IMR-90 (cell line): Measurements from ENCODE around the gene CYP27C1. TPM values are rescaled to one million over a fixed set of nuclear protein-coding genes. Genes with fewer than 3 reads are reported as not detected.

Experiments
- ATAC-seq: fragments of 200-7000 bp; cut with Tn5 transposase; 2 replicates; pipeline ENCODE4 v1.9.1; 2020; ENCODE audit warnings: low read depth, mild to moderate bottlenecking, moderate library complexity
- BruUV-seq: library from RNA; stranded (reverse); fragments of 400-500 nt; replicated peaks from 2 replicates; lab custom pipeline; 2021; lab: Mats Ljungman, UMichigan
- CTCF ChIA-PET: fragments of 300-600 bp; formaldehyde crosslinking; extraction: SDS; loops from one replicate; lab custom pipeline; 2021; ENCODE audit warnings: antibody characterized with exemption; lab: Yijun Ruan, JAX
- POLR2A ChIA-PET: fragments of 300-600 bp; sonication (Branson Sonifier 250); formaldehyde crosslinking; loops from one replicate; lab custom pipeline; 2022; ENCODE audit warnings: antibody characterized with exemption; ENCODE audit not compliant: unreplicated experiment; lab: Charles Lee
- DNase-seq: peaks from one replicate; pipeline ENCODE4 v3.0.0; 2013
- H2AFZ ChIP-seq: replicated peaks from 2 replicates; pipeline ENCODE3; 2013; ENCODE audit warnings: low read length, mild to moderate bottlenecking; ENCODE audit not compliant: poor library complexity
- H2AK5ac ChIP-seq: 2 replicates; pipeline ENCODE4 v1.6.1; 2013; ENCODE audit warnings: low read depth, low read length, inconsistent platforms
- H2AK9ac ChIP-seq: replicated peaks from 2 replicates; pipeline ENCODE3; 2013; ENCODE audit warnings: mild to moderate bottlenecking, low read depth, low read length, moderate library complexity; ENCODE audit not compliant: poor library complexity
- H2BK120ac ChIP-seq: 2 replicates; pipeline ENCODE4 v1.6.1; 2013; ENCODE audit warnings: low read depth, low read length, inconsistent platforms
- H2BK15ac ChIP-seq: 3 replicates; pipeline ENCODE4 v1.6.1; 2013; ENCODE audit warnings: low read depth, low read length, inconsistent platforms
- H2BK20ac ChIP-seq: 2 replicates; pipeline ENCODE4 v1.6.1; 2013; ENCODE audit warnings: low read depth, mild to moderate bottlenecking, inconsistent platforms, low read length, moderate library complexity
- H2BK5ac ChIP-seq: 2 replicates; pipeline ENCODE4 v1.6.1; 2013; ENCODE audit warnings: mild to moderate bottlenecking, low read depth, low read length, inconsistent platforms; ENCODE audit not compliant: poor library complexity, severe bottlenecking
- H3K14ac ChIP-seq: replicated peaks from 2 replicates; pipeline ENCODE4 v1.6.1; 2013; ENCODE audit warnings: low read depth, low read length, inconsistent platforms
- H3K18ac ChIP-seq: 2 replicates; pipeline ENCODE4 v1.6.1; 2013; ENCODE audit warnings: low read depth, low read length, control low read depth
- H3K23ac ChIP-seq: 2 replicates; pipeline ENCODE4 v1.6.1; 2013; ENCODE audit warnings: low read depth, low read length, inconsistent platforms
- H3K27ac ChIP-seq: 2 replicates; pipeline ENCODE4 v1.5.1; 2013; ENCODE audit warnings: mild to moderate bottlenecking, control low read depth, low read length; ENCODE audit not compliant: insufficient read depth
- H3K27me3 ChIP-seq: 2 replicates; pipeline ENCODE4 v1.6.1; 2013; ENCODE audit warnings: low read length; ENCODE audit not compliant: control insufficient read depth, insufficient read depth
- H3K36me3 ChIP-seq: 2 replicates; pipeline ENCODE4 v1.6.1; 2013; ENCODE audit warnings: low read length, mixed read lengths; ENCODE audit not compliant: control insufficient read depth, insufficient read depth
- H3K4ac ChIP-seq: 2 replicates; pipeline ENCODE4 v1.6.1; 2013; ENCODE audit warnings: low read depth, low read length, inconsistent platforms
- H3K4me1 ChIP-seq: 2 replicates; pipeline ENCODE4 v1.6.1; 2013; ENCODE audit warnings: low read length, mixed read lengths; ENCODE audit not compliant: control insufficient read depth, insufficient read depth
- H3K4me2 ChIP-seq: 2 replicates; pipeline ENCODE4 v1.6.1; 2013; ENCODE audit warnings: low read depth, mild to moderate bottlenecking, control low read depth, low read length, moderate library complexity
- H3K4me3 ChIP-seq: 2 replicates; pipeline ENCODE4 v1.5.1; 2013; ENCODE audit warnings: low read depth, mild to moderate bottlenecking, control low read depth, low read length, moderate library complexity; ENCODE audit not compliant: insufficient read depth
- H3K56ac ChIP-seq: 2 replicates; pipeline ENCODE4 v1.6.1; 2013; ENCODE audit warnings: low read length, inconsistent platforms; ENCODE audit not compliant: insufficient read depth; ENCODE audit errors: extremely low read depth
- H3K79me1 ChIP-seq, 2 experiments: 2 replicates each; pipeline ENCODE4 v1.6.1; 2013; ENCODE audit warnings: low read length in 2 of 2, inconsistent platforms in 1 of 2, low read depth in 1 of 2
- H3K9ac ChIP-seq: 2 replicates; pipeline ENCODE4 v1.6.1; 2013; ENCODE audit warnings: low read depth, low read length, control low read depth
- H3K9me1 ChIP-seq: 2 replicates; pipeline ENCODE4 v1.6.1; 2013; ENCODE audit warnings: low read length, inconsistent platforms; ENCODE audit not compliant: insufficient read depth
- H3K9me3 ChIP-seq: 2 replicates; pipeline ENCODE4 v1.6.1; 2013; ENCODE audit warnings: low read length; ENCODE audit not compliant: control insufficient read depth, insufficient read depth
- H4K20me1 ChIP-seq: 2 replicates; pipeline ENCODE4 v1.6.1; 2013; ENCODE audit warnings: low read length, inconsistent platforms; ENCODE audit not compliant: insufficient read depth
- H4K5ac ChIP-seq: 2 replicates; pipeline ENCODE4 v1.6.1; 2013; ENCODE audit warnings: mild to moderate bottlenecking, low read depth, low read length, control low read depth
- H4K8ac ChIP-seq, 2 experiments: 2 replicates each; pipeline ENCODE4 v1.6.1; 2013; ENCODE audit warnings: low read depth in 2 of 2, low read length in 2 of 2, control low read depth in 1 of 2, inconsistent platforms in 1 of 2
- H4K91ac ChIP-seq: 2 replicates; pipeline ENCODE4 v1.6.1; 2013; ENCODE audit warnings: low read depth, low read length, inconsistent platforms; ENCODE audit not compliant: insufficient read depth
- BHLHE40 ChIP-seq: fragments of 150-350 bp; IDR thresholded peaks from 2 replicates; pipeline ENCODE4 v1.6.1; 2016; ENCODE audit warnings: mild to moderate bottlenecking, low read depth, low read length
- CHD1 ChIP-seq: IDR thresholded peaks from 2 replicates; pipeline ENCODE4 v1.6.1; 2012; ENCODE audit warnings: low read depth, low read length, improper control_type of control experiment
- FOS ChIP-seq: fragments of 150-350 bp; IDR thresholded peaks from 2 replicates; pipeline ENCODE4 v1.6.1; 2016; ENCODE audit warnings: low read depth, low read length
- MAZ ChIP-seq: IDR thresholded peaks from 2 replicates; pipeline ENCODE4 v1.6.1; 2012; ENCODE audit warnings: low read depth, mild to moderate bottlenecking, low read length, improper control_type of control experiment, moderate library complexity, borderline replicate concordance
- NFE2L2 ChIP-seq: fragments of 150-350 bp; IDR thresholded peaks from 2 replicates; pipeline ENCODE4 v1.6.1; 2016; ENCODE audit warnings: low read depth, mild to moderate bottlenecking, low read length
- POLR2A ChIP-seq: IDR thresholded peaks from 2 replicates; pipeline ENCODE4 v1.6.1; 2012; ENCODE audit warnings: mild to moderate bottlenecking, low read depth, low read length
- RAD21 ChIP-seq: IDR thresholded peaks from 2 replicates; pipeline ENCODE4 v1.6.1; 2012; ENCODE audit warnings: low read length, improper control_type of control experiment
- RFX5 ChIP-seq: IDR thresholded peaks from 2 replicates; pipeline ENCODE4 v1.8.0; 2012; ENCODE audit warnings: low read depth, mild to moderate bottlenecking, low read length, moderate library complexity
- SMC3 ChIP-seq: fragments of 150-350 bp; IDR thresholded peaks from 2 replicates; pipeline ENCODE4 v1.6.1; 2016; ENCODE audit warnings: low read depth, mild to moderate bottlenecking, antibody characterized with exemption, low read length, moderate library complexity
- WGBS, 2 experiments: methylation state at CpG; one replicate each; pipeline versions ENCODE4 v1.1.5 to v1.1.7; 2013; ENCODE audit warnings: missing lambda C conversion rate in 2 of 2; ENCODE audit not compliant: insufficient read length in 1 of 2; ENCODE audit errors: extremely low coverage in 2 of 2; 5-methylcytosine and 5-hydroxymethylcytosine counted together
- dilution Hi-C: fragments of 300-500 bp; cut with HindIII; formaldehyde crosslinking; loops from one replicate; pipeline ENCODE4 v1.14.3; 2018; ENCODE audit warnings: low sequenced_read_pairs; ENCODE audit not compliant: unreplicated experiment
- in situ Hi-C: fragments of 300-500 bp; cut with MboI; formaldehyde crosslinking; loops from 3 replicates; pipeline ENCODE4 v1.14.3; 2019; ENCODE audit warnings: low sequenced_read_pairs, inconsistent platforms, mixed read lengths
- intact Hi-C: fragments of 100-400 bp; cut with micrococcal nuclease; formaldehyde crosslinking; loops from 2 replicates; pipeline ENCODE4 v1.10.0; 2022
- polyA plus RNA-seq, 3 experiments: library from polyadenylated mRNA; depleted of rRNA; stranded (reverse); fragments of >200 nt; gene quantifications; 2 replicates each; pipeline ENCODE4 v1.2.3, GENCODE V29; 2012; ENCODE audit warnings: low replicate concordance in 1 of 3
- total RNA-seq: library from RNA; depleted of rRNA; stranded (reverse); fragments of >200 nt; gene quantifications from 2 replicates; pipeline ENCODE4 v1.2.3, GENCODE V29; 2012
- TF ChIP-seq, protein P1 (sequence below): conservative IDR thresholded peaks from 2 replicates; pipeline ENCODE4 v1.5.1; 2012; ENCODE audit warnings: mild to moderate bottlenecking, low read depth, low read length, improper control_type of control experiment

CYP27C1 gene
- total and polyA plus RNA-seq, 2 of the 4 experiments (the other 2 are of a cell fraction): not detected

DNA sequence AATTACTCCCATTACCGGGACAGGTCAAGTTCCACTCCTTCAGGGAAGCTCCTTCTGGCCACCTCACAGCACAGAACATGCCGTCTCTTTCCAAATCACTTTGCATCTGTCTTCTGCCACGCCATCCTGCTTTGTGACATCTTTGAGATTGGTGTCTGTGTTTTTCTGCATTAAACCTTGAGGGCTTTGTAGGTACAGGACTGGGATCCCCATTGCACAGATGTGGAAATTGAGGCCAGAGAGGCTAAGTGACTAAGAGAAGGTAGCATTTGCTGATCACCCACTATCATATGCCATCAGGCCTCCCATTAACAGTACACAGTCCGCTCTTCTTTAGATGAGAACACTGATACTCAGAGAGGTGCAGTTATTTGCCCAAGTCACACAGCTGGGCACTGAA lies 9.5 kb upstream of the CYP27C1 start:
- no peak for DNase-seq
- Histone ChIP-seq H2AK9ac (no peak overlapping the region), H4K8ac (no peak overlapping the region), H3K27me3 (peaks cover 22% of the 10 kb centered on the region), H3K14ac (no peak overlapping the region), H3K23ac (no peak overlapping the region), H3K4ac (no peak overlapping the region), H2BK120ac (no peak overlapping the region), H3K4me1 (peaks cover 6% of the 10 kb centered on the region; the same call in 1 of the 2 replicates), H2BK20ac (no peak overlapping the region), H3K9me1 (peaks cover 4% of the 10 kb centered on the region; the same call in 1 of the 2 replicates), H3K79me1 (no peaks in the 10 kb centered on the region), H3K4me3 (no peak overlapping the region), H3K4me2 (no peak overlapping the region), H2BK15ac (no peak overlapping the region), H2AFZ (no peak overlapping the region), H3K9me3 (peaks cover 2% of the 10 kb centered on the region; the same call in 1 of the 2 replicates), H4K5ac (no peak overlapping the region), H3K27ac (no peak overlapping the region), H3K36me3 (no peaks in the 10 kb centered on the region), H4K91ac (no peak overlapping the region), H3K18ac (no peak overlapping the region), H4K20me1 (peaks cover 5% of the 10 kb centered on the region), H3K56ac (no peak overlapping the region), H3K9ac (no peak overlapping the region), H2BK5ac (no peak overlapping the region), H2AK5ac (no peak overlapping the region)
- in situ Hi-C loops: no loop called here
- ATAC-seq: no peak
- intact Hi-C loops: no loop called here
- ChIA-PET POLR2A (no interaction called here), CTCF (no interaction called here)
- TF ChIP-seq BHLHE40: no peak
- TF ChIP-seq FOS: no peak
- TF ChIP-seq SMC3: no peak
- no peak for TF ChIP-seq RFX5
- TF ChIP-seq RAD21: no peak
- no peak for TF ChIP-seq POLR2A
- no peak for TF ChIP-seq CHD1
- no peak for TF ChIP-seq MAZ
- TF ChIP-seq, protein P1, sequence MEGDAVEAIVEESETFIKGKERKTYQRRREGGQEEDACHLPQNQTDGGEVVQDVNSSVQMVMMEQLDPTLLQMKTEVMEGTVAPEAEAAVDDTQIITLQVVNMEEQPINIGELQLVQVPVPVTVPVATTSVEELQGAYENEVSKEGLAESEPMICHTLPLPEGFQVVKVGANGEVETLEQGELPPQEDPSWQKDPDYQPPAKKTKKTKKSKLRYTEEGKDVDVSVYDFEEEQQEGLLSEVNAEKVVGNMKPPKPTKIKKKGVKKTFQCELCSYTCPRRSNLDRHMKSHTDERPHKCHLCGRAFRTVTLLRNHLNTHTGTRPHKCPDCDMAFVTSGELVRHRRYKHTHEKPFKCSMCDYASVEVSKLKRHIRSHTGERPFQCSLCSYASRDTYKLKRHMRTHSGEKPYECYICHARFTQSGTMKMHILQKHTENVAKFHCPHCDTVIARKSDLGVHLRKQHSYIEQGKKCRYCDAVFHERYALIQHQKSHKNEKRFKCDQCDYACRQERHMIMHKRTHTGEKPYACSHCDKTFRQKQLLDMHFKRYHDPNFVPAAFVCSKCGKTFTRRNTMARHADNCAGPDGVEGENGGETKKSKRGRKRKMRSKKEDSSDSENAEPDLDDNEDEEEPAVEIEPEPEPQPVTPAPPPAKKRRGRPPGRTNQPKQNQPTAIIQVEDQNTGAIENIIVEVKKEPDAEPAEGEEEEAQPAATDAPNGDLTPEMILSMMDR: no peak
- TF ChIP-seq NFE2L2: no peak
- WGBS, 2 experiments: no CpG with 5 or more reads among the region's 4 CpGs
- BruUV-seq: no TSS peak
- dilution Hi-C loops: no loop called here
